GM13977 (cell line): ENCODE results near the gene MACROD2.

Experiments
- DNase-seq: peaks from one replicate; pipeline ENCODE4 v3.0.0; 2012; ENCODE audit warnings: low spot score
- CTCF ChIP-seq: IDR thresholded peaks from 2 replicates; pipeline ENCODE4 v1.5.1; 2012; ENCODE audit warnings: mild to moderate bottlenecking, control low read depth; ENCODE audit not compliant: insufficient read depth; ENCODE audit errors: extremely low read depth, missing control alignments
- in situ Hi-C: fragments of 300-500 bp; cut with MboI; formaldehyde crosslinking; loops from one replicate; pipeline ENCODE4 v1.12.0; 2022; ENCODE audit warnings: low sequenced_read_pairs, low pct_unique_long_range_greater_than_20kb, mixed read lengths, inconsistent platforms; ENCODE audit not compliant: unreplicated experiment

MACROD2 gene

DNA sequence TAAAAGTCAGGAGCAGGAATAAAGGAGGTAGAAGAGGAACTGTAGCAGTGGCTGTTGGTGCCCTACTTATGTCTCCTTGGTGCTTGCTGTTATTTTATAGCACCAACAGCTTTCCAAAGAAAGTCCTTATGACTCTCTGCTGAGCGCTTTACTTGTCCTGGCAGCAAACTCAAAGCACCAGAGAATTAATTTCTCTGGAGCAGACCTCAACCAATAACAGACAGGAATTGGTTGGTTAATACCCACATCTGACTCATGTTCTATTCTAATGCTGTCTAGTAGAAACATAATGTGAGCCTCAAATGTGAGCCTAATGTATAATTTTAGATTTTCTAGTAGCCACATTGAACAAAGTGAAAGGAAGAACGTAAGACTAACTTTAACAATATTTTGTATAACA, 1892.1 kb downstream of the MACROD2 start:
- DNase-seq = no peak
- in situ Hi-C loops = no loop called here
- no peak for TF ChIP-seq CTCF

- in situ Hi-C loops = no loop called here
- TF ChIP-seq CTCF = no peak
- DNase-seq = no peak
These were observed 1893.7 kb downstream of the MACROD2 start for GRCh38 chr20:15889061-15889460.

DNA sequence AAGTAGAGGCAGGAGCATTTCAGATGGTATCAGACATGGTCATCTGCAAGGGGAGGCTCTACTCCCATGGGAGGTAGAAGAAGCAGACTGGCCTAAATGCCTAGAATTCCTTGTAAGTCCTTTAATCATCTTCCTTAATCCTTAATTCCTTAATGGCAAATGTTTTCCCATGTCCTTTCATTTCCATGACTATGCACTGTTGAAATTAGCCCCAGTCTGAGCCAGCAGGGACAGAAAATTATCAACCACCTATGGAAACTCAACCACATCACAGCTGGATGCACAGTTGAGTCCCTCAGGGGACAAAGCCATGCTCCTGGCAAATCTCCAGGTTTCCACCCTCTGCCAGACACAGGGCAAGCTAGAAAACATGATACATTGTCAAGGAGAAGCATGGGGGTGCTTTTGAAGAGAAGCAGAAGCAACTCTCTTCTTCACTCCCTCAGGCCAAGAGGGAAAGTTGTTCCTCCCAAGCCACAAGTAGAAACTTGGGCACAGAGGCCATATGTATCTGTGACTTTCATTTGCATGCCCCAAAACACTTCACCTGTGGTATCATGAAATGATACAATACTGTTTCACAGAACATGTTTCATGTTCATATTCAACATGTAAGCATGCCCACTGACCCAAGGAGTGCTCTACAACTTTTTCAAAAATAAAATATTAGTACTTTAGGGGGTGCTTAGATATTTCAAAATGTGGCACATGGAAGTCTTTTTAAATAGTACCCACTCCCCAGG, 1894.4 kb downstream of the MACROD2 start:
- in situ Hi-C loops = no loop called here
- TF ChIP-seq CTCF = no peak
- DNase-seq = no peak

- DNase-seq = no peak
- in situ Hi-C loops = no loop called here
- no peak for TF ChIP-seq CTCF
These were observed 1895.2 kb downstream of the MACROD2 start for GRCh38 chr20:15890407-15890982.

GRCh38 chr20:15895126-15895525, 1899.8 kb downstream of the MACROD2 start:
- in situ Hi-C loops = no loop called here
- no peak for TF ChIP-seq CTCF
- no peak for DNase-seq

GRCh38 chr20:15895560-15896084, 1900.3 kb downstream of the MACROD2 start:
- TF ChIP-seq CTCF = no peak
- in situ Hi-C loops = no loop called here
- DNase-seq = no peak
